Nephron (organoid): Measurements from ENCODE around the gene EBF4.
"Not testable (repeated sequence)": the region's sequence is repeated elsewhere in the genome, so short reads cannot be mapped to it uniquely, and the experiment has no call there.

Source experiments
- H3K27ac Mint-ChIP-seq, 3 experiments: 2 replicates each; pipeline ENCODE4 v1.8.0; 2020; ENCODE audit warnings: mixed read lengths in 3 of 3, mild to moderate bottlenecking in 2 of 3, moderate library complexity in 1 of 3
- H3K27me3 Mint-ChIP-seq: 2 replicates; pipeline ENCODE4 v1.8.0; 2021; ENCODE audit warnings: low read depth, mild to moderate bottlenecking, moderate library complexity, mixed read lengths
- H3K36me3 Mint-ChIP-seq: 2 replicates; pipeline ENCODE4 v1.8.0; 2020; ENCODE audit warnings: low read depth, mixed read lengths
- H3K4me1 Mint-ChIP-seq: 2 replicates; pipeline ENCODE4 v1.8.0; 2020; ENCODE audit warnings: mixed read lengths
- H3K4me3 Mint-ChIP-seq, 3 experiments: 2 replicates each; pipeline ENCODE4 v1.8.0; 2020; ENCODE audit warnings: mild to moderate bottlenecking in 3 of 3, mixed read lengths in 3 of 3, moderate library complexity in 2 of 3
- H3K9me3 Mint-ChIP-seq: 2 replicates; pipeline ENCODE4 v1.8.0; 2020; ENCODE audit warnings: mixed read lengths
- TF ChIP-seq, protein P1 (sequence below), 3 experiments: fragments of 200-600 bp; sonication (generic); IDR thresholded peaks; one replicate each; pipeline ENCODE4 v1.5.0; 2021; ENCODE audit warnings: antibody characterized with exemption in 3 of 3; ENCODE audit not compliant: unreplicated experiment in 3 of 3

Gene EBF4

DNA sequence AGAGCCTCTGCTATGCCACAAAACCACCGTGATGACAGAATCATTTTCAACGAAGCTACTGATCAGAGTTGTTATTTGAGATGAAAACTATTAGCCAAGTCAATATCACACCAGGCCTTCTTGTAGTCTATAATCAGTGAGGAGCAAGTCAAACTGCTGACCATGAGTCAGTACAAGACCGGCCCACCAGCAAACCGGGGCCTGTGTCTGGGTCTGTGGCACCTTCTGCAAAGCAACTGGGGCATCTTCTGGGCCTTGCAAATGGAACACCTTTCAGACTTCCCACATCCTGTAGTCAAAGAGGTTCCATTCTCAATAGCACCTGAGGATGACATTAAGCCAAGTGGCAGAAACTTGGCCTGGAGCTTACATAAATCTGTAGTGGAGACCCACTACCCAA lies 69.3 kb downstream of the EBF4 start:
- H3K4me1 Mint-ChIP-seq = peaks cover 12% of the 10 kb centered on the region
- H3K27me3 Mint-ChIP-seq = peaks cover 19% of the 10 kb centered on the region
- no peaks in the 10 kb centered on the region for H3K9me3 Mint-ChIP-seq
- no peak overlapping the region for H3K4me3 Mint-ChIP-seq
- H3K36me3 Mint-ChIP-seq = no peaks in the 10 kb centered on the region
- no peak overlapping the region for H3K27ac Mint-ChIP-seq
- TF ChIP-seq, protein P1, sequence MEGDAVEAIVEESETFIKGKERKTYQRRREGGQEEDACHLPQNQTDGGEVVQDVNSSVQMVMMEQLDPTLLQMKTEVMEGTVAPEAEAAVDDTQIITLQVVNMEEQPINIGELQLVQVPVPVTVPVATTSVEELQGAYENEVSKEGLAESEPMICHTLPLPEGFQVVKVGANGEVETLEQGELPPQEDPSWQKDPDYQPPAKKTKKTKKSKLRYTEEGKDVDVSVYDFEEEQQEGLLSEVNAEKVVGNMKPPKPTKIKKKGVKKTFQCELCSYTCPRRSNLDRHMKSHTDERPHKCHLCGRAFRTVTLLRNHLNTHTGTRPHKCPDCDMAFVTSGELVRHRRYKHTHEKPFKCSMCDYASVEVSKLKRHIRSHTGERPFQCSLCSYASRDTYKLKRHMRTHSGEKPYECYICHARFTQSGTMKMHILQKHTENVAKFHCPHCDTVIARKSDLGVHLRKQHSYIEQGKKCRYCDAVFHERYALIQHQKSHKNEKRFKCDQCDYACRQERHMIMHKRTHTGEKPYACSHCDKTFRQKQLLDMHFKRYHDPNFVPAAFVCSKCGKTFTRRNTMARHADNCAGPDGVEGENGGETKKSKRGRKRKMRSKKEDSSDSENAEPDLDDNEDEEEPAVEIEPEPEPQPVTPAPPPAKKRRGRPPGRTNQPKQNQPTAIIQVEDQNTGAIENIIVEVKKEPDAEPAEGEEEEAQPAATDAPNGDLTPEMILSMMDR (IDR thresholded peaks at IDR 0.05; ENCODE audit: unreplicated experiment in 3 of 3) = no peak

DNA sequence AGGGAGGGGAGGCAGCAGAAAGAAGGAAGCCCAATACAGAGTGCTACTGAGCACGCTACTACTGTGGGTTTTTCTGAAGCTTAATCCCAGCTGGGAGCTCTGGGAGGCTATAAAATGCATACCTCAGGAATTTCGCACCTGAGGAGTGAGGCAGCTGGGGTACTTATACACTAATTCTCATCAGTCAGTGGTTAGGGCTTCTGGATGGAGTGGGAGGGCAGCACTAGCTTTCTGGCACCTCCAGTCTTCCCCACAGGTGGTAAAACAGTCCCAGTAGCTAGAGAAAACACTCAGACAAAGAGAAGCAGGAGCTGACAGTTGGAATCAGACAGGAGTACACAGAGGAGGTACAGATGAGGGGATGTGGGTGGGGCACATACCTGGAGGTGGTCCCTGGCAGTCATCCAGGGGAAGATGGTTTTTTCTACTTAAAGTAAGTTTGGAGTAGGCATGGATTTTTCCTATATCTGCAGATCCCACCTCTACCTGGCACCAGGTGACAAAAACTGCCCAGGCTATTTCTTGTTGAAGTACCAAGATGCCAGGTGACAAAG lies 70.1 kb downstream of the EBF4 start:
- Mint-ChIP-seq H3K27ac (no peak overlapping the region), H3K27me3 (peaks cover 26% of the 10 kb centered on the region), H3K4me1 (peaks cover 12% of the 10 kb centered on the region), H3K4me3 (no peak overlapping the region), H3K9me3 (no peaks in the 10 kb centered on the region), H3K36me3 (no peaks in the 10 kb centered on the region)
- TF ChIP-seq, protein P1 (IDR thresholded peaks at IDR 0.05; ENCODE audit: unreplicated experiment in 3 of 3) = no peak

DNA sequence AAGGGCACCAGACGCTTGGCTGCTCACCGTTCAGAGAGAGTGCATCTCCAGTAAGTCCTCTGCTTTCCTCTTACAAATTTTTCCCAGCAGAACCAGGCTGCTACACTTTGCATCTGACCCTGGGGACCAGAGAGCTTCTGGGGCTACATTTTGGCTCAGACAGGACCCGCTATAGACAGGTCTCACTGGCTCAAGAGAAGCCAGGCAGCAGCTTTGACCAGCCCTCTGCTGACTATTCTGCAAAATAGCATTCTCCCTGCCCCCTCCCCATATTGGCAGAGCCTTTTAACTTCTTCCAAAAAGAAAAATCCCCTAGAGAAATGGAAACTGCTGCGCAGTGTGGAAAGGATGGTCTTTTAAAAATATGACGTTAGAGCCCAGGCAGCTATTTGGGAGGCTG lies 70.6 kb downstream of the EBF4 start:
- TF ChIP-seq, protein P1 (IDR thresholded peaks at IDR 0.05; ENCODE audit: unreplicated experiment in 3 of 3) = no peak
- H3K36me3 Mint-ChIP-seq = no peaks in the 10 kb centered on the region
- no peaks in the 10 kb centered on the region for H3K9me3 Mint-ChIP-seq
- no peak overlapping the region for H3K27ac Mint-ChIP-seq
- H3K27me3 Mint-ChIP-seq = peaks cover 26% of the 10 kb centered on the region
- H3K4me3 Mint-ChIP-seq = no peak overlapping the region
- peaks cover 8% of the 10 kb centered on the region for H3K4me1 Mint-ChIP-seq

DNA sequence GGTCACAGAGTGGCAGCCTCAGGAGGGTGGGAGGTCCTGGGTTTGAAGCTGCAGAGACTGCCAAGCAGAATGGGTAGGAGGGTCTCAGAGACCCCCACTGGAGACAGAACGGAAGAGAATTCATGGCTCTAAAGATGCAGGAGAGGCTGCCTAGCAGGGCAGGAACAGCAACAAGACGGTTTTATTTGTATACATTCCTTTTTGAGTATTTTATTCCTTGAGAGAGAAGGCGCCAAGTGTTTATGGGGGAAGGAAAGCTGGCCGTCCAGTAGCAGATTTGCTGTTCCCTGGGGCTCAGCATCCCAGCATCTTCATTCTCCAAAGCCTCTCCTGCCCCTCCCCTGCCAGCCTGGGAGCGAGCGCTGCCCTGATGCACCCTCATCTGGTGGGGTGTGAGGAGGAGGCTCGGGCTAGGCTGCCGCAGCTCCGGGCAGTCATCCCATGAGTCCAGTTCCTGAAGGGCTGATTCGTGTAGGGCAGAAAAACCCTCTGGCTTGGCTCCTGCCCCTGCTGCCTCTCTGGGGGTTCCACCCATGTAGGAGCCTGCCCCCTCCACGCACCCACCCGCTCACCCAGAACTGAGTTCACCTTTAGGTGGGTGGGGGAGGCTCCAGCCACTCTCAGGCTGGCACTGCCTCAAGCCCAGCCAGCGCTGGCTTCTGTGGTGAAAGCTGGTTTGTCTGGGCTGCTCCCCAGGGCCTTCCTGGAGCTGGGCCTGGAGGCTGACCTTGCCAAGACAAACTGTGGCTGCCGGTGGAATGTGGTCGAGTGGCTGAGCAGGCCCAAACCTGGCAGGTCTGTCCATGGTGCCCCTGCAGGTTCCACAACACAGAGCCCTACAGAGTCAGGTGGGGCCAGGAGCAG lies 75.4 kb downstream of the EBF4 start:
- H3K9me3 Mint-ChIP-seq = no peaks in the 10 kb centered on the region
- no peak overlapping the region for H3K27ac Mint-ChIP-seq
- H3K36me3 Mint-ChIP-seq = no peaks in the 10 kb centered on the region
- H3K4me3 Mint-ChIP-seq = no peak overlapping the region
- H3K27me3 Mint-ChIP-seq = peaks cover 27% of the 10 kb centered on the region
- TF ChIP-seq, protein P1 (IDR thresholded peaks at IDR 0.05; ENCODE audit: unreplicated experiment in 3 of 3) = no peak
- H3K4me1 Mint-ChIP-seq = no peaks in the 10 kb centered on the region

DNA sequence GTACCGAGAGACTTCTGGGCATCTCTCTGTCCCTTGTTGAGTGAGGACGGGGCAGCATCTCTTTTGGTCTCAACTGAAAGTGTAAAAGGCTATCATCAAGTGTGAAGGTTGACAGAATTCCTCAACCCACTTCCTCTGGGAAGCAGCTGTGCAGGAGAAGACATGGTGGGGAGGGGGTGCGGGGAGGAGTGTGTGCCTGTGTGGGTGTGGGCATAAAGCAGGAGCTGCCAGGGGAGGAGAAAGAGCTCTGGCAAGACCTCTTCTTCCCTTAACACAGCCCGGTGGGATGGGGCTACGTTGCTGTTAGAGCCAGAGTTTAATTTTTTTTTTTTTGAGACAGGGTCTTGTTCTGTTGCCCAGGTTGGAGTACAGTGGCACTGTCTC lies 76.0 kb downstream of the EBF4 start:
- no peaks in the 10 kb centered on the region for H3K4me1 Mint-ChIP-seq
- no peaks in the 10 kb centered on the region for H3K36me3 Mint-ChIP-seq
- no peak overlapping the region for H3K27ac Mint-ChIP-seq
- no peak overlapping the region for H3K4me3 Mint-ChIP-seq
- TF ChIP-seq, protein P1 (IDR thresholded peaks at IDR 0.05; ENCODE audit: unreplicated experiment in 3 of 3) = no peak
- H3K9me3 Mint-ChIP-seq = no peaks in the 10 kb centered on the region
- peaks cover 22% of the 10 kb centered on the region for H3K27me3 Mint-ChIP-seq

DNA sequence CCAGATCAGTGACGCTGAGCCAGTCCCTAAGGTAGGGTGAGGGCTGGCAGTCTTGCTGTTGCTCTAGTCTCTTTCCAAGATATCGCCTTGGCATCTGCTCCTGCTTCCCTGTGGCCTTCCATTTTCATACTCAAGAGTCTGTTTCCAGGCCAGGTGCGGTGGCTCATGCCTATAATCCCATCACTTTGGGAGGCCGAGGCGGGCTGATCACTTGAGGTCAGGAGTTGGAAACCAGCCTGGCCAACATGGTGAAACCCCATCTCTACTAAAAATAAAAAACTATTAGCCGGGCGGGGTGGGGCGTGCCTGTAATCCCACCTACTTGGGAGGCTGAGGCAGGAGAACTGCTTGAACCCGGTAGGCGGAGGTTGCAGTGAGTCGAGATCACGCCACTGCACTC lies 77.5 kb downstream of the EBF4 start:
- H3K36me3 Mint-ChIP-seq, H3K4me1 Mint-ChIP-seq, H3K27ac Mint-ChIP-seq, H3K9me3 Mint-ChIP-seq, H3K4me3 Mint-ChIP-seq: not testable (repeated sequence)
- H3K27me3 Mint-ChIP-seq = peaks cover 16% of the 10 kb centered on the region
